ENCODE measurements around the gene GRHPR. TPM values are rescaled to one million over a fixed set of nuclear protein-coding genes. Genes with fewer than 3 reads are reported as not detected.
"Not testable (repeated sequence)": the region's sequence is repeated elsewhere in the genome, so short reads cannot be mapped to it uniquely, and the experiment has no call there.

GRHPR gene
- total and polyA plus RNA-seq, 12 donors = 61.5 to 151 (median 114) TPM

GRCh38 chr9:37465249-37466036 lies 42.9 kb downstream of the GRHPR start, which contains the start of gene ZBTB5:
TSS of gene ZBTB5 (minus strand) at chr9:37465450. CDS start at chr9:37442551, 22,899 bp downstream.
- intact Hi-C loops (cut with DNase I) = loop anchor here in 4 of 10 donors (1.0 to 5.0 kb wide), 3 partner anchors 43 kb away; partner anchors contain the start of gene GRHPR (in 4 of the 4)
- 0% methylated on average over 52 of the region's 52 CpGs for WGBS, 2 donors
- H3K4me1 ChIP-seq = peaks cover 2 to 42% (median 34%) of the 10 kb centered on the region in 9 donors
- DNase-seq (peak; percentile 98 to 99), ATAC-seq (peak; percentile 90 to 96 (median 93))
- H3K4me3 ChIP-seq = peak within 1 kb of the TSS; percentile 72 to 99 (median 88)
- H3K36me3 ChIP-seq = no peaks in the 10 kb centered on the region
- no peaks in the 10 kb centered on the region for H3K9me3 ChIP-seq
- peak within 1 kb of the TSS; percentile 90 to 99 (median 97) for H3K27ac ChIP-seq
- H3K27me3 ChIP-seq = no peaks in the 10 kb centered on the region
- no peak for TF ChIP-seq CTCF (IDR thresholded peaks at IDR 0.05)

GRCh38 chr9:37466037-37466709 lies 43.7 kb downstream of the GRHPR start:
- DNase-seq = peak; percentile 64 to 68
- Histone ChIP-seq H3K36me3 (no peaks in the 10 kb centered on the region), H3K9me3 (no peaks in the 10 kb centered on the region), H3K4me1 (peaks cover 2 to 39% (median 32%) of the 10 kb centered on the region in 9 donors), H3K4me3 (peak overlapping the region; percentile 64 to 99 (median 86)), H3K27me3 (no peaks in the 10 kb centered on the region), H3K27ac (peak overlapping the region; percentile 38 to 99 (median 96))
- ATAC-seq = peak; percentile 4 to 39 (median 30)
- no peak for TF ChIP-seq CTCF (IDR thresholded peaks at IDR 0.05)
- WGBS, 2 donors = 0% methylated on average over 47 of the region's 47 CpGs
- intact Hi-C loops (cut with DNase I) = loop anchor here in 4 of 10 donors (1.0 to 5.0 kb wide), 3 partner anchors 43 to 44 kb away; partner anchors contain the start of gene GRHPR (in 4 of the 4)

- intact Hi-C loops (cut with DNase I) = loop anchor here in 3 of 10 donors (2.0 to 5.0 kb wide), 2 partner anchors 45 kb away; partner anchors contain the start of gene GRHPR (in 3 of the 3)
- ATAC-seq = not testable (repeated sequence)
Observed at GRCh38 chr9:37467530-37467929, 45.0 kb downstream of the GRHPR start.

GRCh38 chr9:37468620-37469019 lies 46.1 kb downstream of the GRHPR start:
- 98 to 99% methylated on average over 6 of the region's 6 CpGs for WGBS, 2 donors
- intact Hi-C loops (cut with DNase I) = loop anchor here in 2 of 10 donors (5.0 kb wide), 1 partner anchor 46 kb away; the partner anchor contains the start of gene GRHPR (in 2 of the 2)
- peaks cover 2 to 30% (median 27%) of the 10 kb centered on the region in 9 donors for H3K4me1 ChIP-seq
- no peak for DNase-seq
- H3K4me3 ChIP-seq = no peak overlapping the region
- ATAC-seq = no peak
- no peaks in the 10 kb centered on the region for H3K9me3 ChIP-seq
- no peak overlapping the region for H3K27ac ChIP-seq
- TF ChIP-seq CTCF (IDR thresholded peaks at IDR 0.05) = no peak
- no peaks in the 10 kb centered on the region for H3K27me3 ChIP-seq
- no peaks in the 10 kb centered on the region for H3K36me3 ChIP-seq

More at GRCh38 chr9:37467530-37467929, 45.0 kb downstream of the GRHPR start:
- not testable (repeated sequence) for H3K4me3 ChIP-seq, DNase-seq, H3K27ac ChIP-seq, H3K9me3 ChIP-seq, H3K36me3 ChIP-seq, H3K27me3 ChIP-seq
- WGBS, 2 donors = 97 to 98% methylated on average over 17 of the region's 17 CpGs
- peaks cover 2 to 36% (median 34%) of the 10 kb centered on the region in 9 donors for H3K4me1 ChIP-seq
